Neural progenitor cell (in vitro differentiated cells): ENCODE measurements around the gene A1CF. TPM values are rescaled to one million over a fixed set of nuclear protein-coding genes. Genes with fewer than 3 reads are reported as not detected.

Experiments
- DNase-seq: peaks from one replicate; pipeline ENCODE4 v3.0.0-alpha.2; 2016; ENCODE audit warnings: low spot score
- H2AFZ ChIP-seq: fragments of 200-600 bp; sonication (generic); replicated peaks from 2 replicates; pipeline ENCODE4 v1.6.1; 2016; ENCODE audit warnings: antibody characterized with exemption
- H3F3A ChIP-seq: fragments of 200-600 bp; sonication (generic); 2 replicates; pipeline ENCODE4 v1.6.1; 2016; ENCODE audit warnings: antibody characterized with exemption, low read depth
- H3K27ac ChIP-seq: fragments of 200-600 bp; sonication (generic); 2 replicates; pipeline ENCODE4 v1.5.1; 2016; ENCODE audit warnings: mild to moderate bottlenecking
- H3K27me3 ChIP-seq: fragments of 200-600 bp; sonication (generic); 2 replicates; pipeline ENCODE4 v1.6.1; 2016; ENCODE audit warnings: mild to moderate bottlenecking, moderate library complexity
- H3K36me3 ChIP-seq: fragments of 200-600 bp; sonication (generic); 2 replicates; pipeline ENCODE4 v1.5.1; 2016
- H3K4me1 ChIP-seq: fragments of 200-600 bp; sonication (generic); 2 replicates; pipeline ENCODE4 v1.6.1; 2016; ENCODE audit warnings: mixed run types
- H3K4me2 ChIP-seq: fragments of 200-600 bp; sonication (generic); 2 replicates; pipeline ENCODE4 v1.6.1; 2016
- H3K4me3 ChIP-seq: fragments of 200-600 bp; sonication (generic); 2 replicates; pipeline ENCODE4 v1.5.1; 2016
- H3K79me2 ChIP-seq: fragments of 200-600 bp; sonication (generic); 2 replicates; pipeline ENCODE4 v1.6.1; 2016; ENCODE audit warnings: low read depth
- H3K9ac ChIP-seq: fragments of 200-600 bp; sonication (generic); 2 replicates; pipeline ENCODE4 v1.6.1; 2016
- H3K9me3 ChIP-seq: fragments of 200-600 bp; sonication (generic); 2 replicates; pipeline ENCODE4 v1.5.1; 2016; ENCODE audit warnings: low read depth
- H4K20me1 ChIP-seq: fragments of 200-600 bp; sonication (generic); 2 replicates; pipeline ENCODE4 v1.6.1; 2016; ENCODE audit warnings: low read depth
- H3K27ac Mint-ChIP-seq: 3 replicates; pipeline ENCODE4 v1.8.0; 2021; ENCODE audit warnings: mixed read lengths
- H3K27me3 Mint-ChIP-seq: 2 replicates; pipeline ENCODE4 v1.8.0; 2022; ENCODE audit warnings: low read depth, mild to moderate bottlenecking, inconsistent platforms, moderate library complexity, mixed read lengths; ENCODE audit not compliant: insufficient read depth
- H3K36me3 Mint-ChIP-seq: 3 replicates; pipeline ENCODE4 v1.8.0; 2021; ENCODE audit warnings: mixed read lengths
- H3K4me1 Mint-ChIP-seq: 3 replicates; pipeline ENCODE4 v1.8.0; 2021; ENCODE audit warnings: mixed read lengths
- H3K4me3 Mint-ChIP-seq: 3 replicates; pipeline ENCODE4 v1.8.0; 2021; ENCODE audit warnings: mild to moderate bottlenecking, moderate library complexity, mixed read lengths
- H3K9me3 Mint-ChIP-seq: 3 replicates; pipeline ENCODE4 v1.8.0; 2020; ENCODE audit warnings: mixed read lengths
- EZH2 ChIP-seq: fragments of 200-600 bp; sonication (generic); IDR thresholded peaks from 2 replicates; pipeline ENCODE4 v1.6.1; 2017; ENCODE audit warnings: antibody characterized with exemption, mild to moderate bottlenecking, moderate library complexity
- EZH2phosphoT487 ChIP-seq: fragments of 200-600 bp; sonication (generic); IDR thresholded peaks from 2 replicates; pipeline ENCODE4 v1.6.1; 2017; ENCODE audit warnings: antibody characterized with exemption
- total RNA-seq: library from RNA; depleted of rRNA; stranded (reverse); fragments of >200 nt; gene quantifications from 2 replicates; pipeline ENCODE4 v1.2.3, GENCODE V29; 2015; ENCODE audit warnings: low replicate concordance
- TF ChIP-seq, protein P1 (sequence below): fragments of 200-600 bp; sonication (generic); IDR thresholded peaks from 2 replicates; pipeline ENCODE4 v1.5.1; 2017; ENCODE audit warnings: antibody characterized with exemption, mild to moderate bottlenecking

The A1CF gene
- total RNA-seq, 1 donor from 2014 or later = not detected

DNA sequence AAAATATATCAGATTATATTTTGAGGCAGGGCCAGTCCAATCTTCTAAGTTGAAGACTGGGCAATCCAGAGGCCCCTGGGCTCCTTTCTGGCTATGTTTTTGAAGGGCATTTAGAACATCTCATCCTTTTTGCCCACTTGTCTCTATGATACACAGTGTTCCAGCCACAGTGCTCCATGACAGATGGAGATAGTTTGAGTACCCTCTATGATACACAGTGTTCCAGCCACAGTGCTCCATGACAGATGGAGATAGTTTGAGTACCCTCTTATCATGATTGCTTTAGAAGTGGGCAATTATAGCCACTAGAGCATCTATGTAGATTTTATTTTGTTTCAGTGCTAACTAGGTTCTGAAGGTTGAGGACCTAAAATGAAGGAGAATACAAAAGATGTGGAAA is 33.1 kb upstream of the A1CF start:
- Histone ChIP-seq H3K79me2 (no peaks in the 10 kb centered on the region), H3F3A (no peaks in the 10 kb centered on the region), H4K20me1 (no peaks in the 10 kb centered on the region), H3K27ac (no peak overlapping the region), H2AFZ (no peak overlapping the region), H3K36me3 (no peaks in the 10 kb centered on the region), H3K9ac (no peak overlapping the region), H3K9me3 (peaks cover 13% of the 10 kb centered on the region), H3K4me3 (no peak overlapping the region), H3K4me1 (no peaks in the 10 kb centered on the region), H3K4me2 (no peak overlapping the region), H3K27me3 (peaks cover 5% of the 10 kb centered on the region)
- H3K27ac Mint-ChIP-seq = no peak overlapping the region
- peaks cover 8% of the 10 kb centered on the region for H3K9me3 Mint-ChIP-seq
- H3K4me3 Mint-ChIP-seq = no peak overlapping the region
- H3K27me3 Mint-ChIP-seq = no peaks in the 10 kb centered on the region
- TF ChIP-seq EZH2phosphoT487 (no peak), EZH2 (no peak)
- TF ChIP-seq, protein P1, sequence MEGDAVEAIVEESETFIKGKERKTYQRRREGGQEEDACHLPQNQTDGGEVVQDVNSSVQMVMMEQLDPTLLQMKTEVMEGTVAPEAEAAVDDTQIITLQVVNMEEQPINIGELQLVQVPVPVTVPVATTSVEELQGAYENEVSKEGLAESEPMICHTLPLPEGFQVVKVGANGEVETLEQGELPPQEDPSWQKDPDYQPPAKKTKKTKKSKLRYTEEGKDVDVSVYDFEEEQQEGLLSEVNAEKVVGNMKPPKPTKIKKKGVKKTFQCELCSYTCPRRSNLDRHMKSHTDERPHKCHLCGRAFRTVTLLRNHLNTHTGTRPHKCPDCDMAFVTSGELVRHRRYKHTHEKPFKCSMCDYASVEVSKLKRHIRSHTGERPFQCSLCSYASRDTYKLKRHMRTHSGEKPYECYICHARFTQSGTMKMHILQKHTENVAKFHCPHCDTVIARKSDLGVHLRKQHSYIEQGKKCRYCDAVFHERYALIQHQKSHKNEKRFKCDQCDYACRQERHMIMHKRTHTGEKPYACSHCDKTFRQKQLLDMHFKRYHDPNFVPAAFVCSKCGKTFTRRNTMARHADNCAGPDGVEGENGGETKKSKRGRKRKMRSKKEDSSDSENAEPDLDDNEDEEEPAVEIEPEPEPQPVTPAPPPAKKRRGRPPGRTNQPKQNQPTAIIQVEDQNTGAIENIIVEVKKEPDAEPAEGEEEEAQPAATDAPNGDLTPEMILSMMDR = no peak
- no peaks in the 10 kb centered on the region for H3K36me3 Mint-ChIP-seq
- no peak for DNase-seq
- no peaks in the 10 kb centered on the region for H3K4me1 Mint-ChIP-seq

DNA sequence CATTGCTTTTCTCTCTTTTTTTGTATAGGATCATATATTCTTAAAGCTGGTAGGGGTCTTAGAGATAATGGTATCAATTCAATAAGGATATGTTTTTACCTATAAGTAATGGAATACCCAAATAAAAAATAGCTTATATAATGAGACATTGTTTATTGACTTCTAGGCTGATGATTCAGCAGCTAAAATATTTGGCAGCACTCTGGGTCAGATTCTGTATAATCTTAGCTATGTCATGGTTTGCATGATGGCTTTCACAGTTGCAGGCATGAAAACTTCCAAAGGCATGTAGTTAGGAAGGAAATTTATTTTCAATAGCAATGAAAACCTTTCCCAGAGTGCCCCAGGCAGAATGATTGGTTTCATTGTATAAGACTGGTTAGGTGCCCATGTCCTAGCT is 32.1 kb upstream of the A1CF start:
- peaks cover 3% of the 10 kb centered on the region for H3K27me3 Mint-ChIP-seq
- no peaks in the 10 kb centered on the region for H3K36me3 Mint-ChIP-seq
- Histone ChIP-seq H2AFZ (no peak overlapping the region), H3K9ac (no peak overlapping the region), H3K27ac (no peak overlapping the region), H3K79me2 (no peaks in the 10 kb centered on the region), H3K4me3 (no peak overlapping the region), H3K4me2 (no peak overlapping the region), H4K20me1 (no peaks in the 10 kb centered on the region), H3K36me3 (no peaks in the 10 kb centered on the region), H3K27me3 (peaks cover 5% of the 10 kb centered on the region), H3K9me3 (peaks cover 6% of the 10 kb centered on the region), H3F3A (no peaks in the 10 kb centered on the region), H3K4me1 (no peaks in the 10 kb centered on the region)
- DNase-seq = no peak
- TF ChIP-seq EZH2phosphoT487 (no peak), EZH2 (no peak)
- TF ChIP-seq, protein P1 = no peak
- no peak overlapping the region for H3K4me3 Mint-ChIP-seq
- H3K4me1 Mint-ChIP-seq = no peaks in the 10 kb centered on the region
- H3K27ac Mint-ChIP-seq = no peak overlapping the region
- H3K9me3 Mint-ChIP-seq = peaks cover 8% of the 10 kb centered on the region

DNA sequence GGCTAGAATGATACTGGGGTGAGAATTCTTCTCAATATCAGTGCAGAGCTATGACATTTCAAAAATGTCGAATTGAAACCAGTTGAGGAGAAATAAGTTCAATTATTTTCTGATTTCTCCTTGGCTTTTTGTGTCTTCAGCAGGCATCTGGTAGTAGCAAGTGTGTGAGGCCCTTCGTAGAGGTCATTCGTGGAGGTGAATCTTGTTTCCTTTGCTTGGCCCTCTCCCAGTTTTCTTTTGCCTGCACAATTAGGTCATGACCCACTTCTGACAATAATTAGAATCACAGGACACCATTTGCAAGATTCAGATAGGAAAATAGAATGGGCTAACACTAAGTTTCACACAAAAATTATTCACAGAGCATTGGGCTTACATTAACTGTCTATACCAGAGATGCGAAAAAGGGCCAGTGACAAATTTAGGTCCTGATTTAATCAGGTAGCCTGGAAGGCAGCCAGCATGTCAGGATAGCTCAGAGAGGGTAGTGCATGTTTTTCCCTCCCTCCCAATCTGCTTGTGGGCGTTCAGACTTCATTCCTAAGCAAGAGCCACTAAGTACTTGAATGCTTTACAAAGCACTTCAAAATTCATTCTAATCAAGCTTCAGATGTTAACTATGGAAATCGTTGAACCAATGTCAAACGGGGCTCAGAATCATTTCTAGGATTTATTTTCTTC is 24.0 kb upstream of the A1CF start:
- no peaks in the 10 kb centered on the region for H3K27me3 ChIP-seq
- Mint-ChIP-seq H3K27me3 (peaks cover 3% of the 10 kb centered on the region), H3K4me3 (no peak overlapping the region), H3K9me3 (peaks cover 4% of the 10 kb centered on the region), H3K27ac (no peak overlapping the region), H3K4me1 (no peaks in the 10 kb centered on the region), H3K36me3 (no peaks in the 10 kb centered on the region)
- no peaks in the 10 kb centered on the region for H3K36me3 ChIP-seq
- no peaks in the 10 kb centered on the region for H3F3A ChIP-seq
- no peaks in the 10 kb centered on the region for H3K4me1 ChIP-seq
- H3K9ac ChIP-seq = no peak overlapping the region
- H3K27ac ChIP-seq = no peak overlapping the region
- no peaks in the 10 kb centered on the region for H4K20me1 ChIP-seq
- H2AFZ ChIP-seq = no peak overlapping the region
- H3K4me3 ChIP-seq = no peak overlapping the region
- no peak overlapping the region for H3K4me2 ChIP-seq
- no peaks in the 10 kb centered on the region for H3K79me2 ChIP-seq
- no peak for DNase-seq
- H3K9me3 ChIP-seq = no peaks in the 10 kb centered on the region
- TF ChIP-seq EZH2 = no peak
- TF ChIP-seq EZH2phosphoT487 = no peak
- TF ChIP-seq, protein P1 = no peak
